UCSD-AML1 (cell line): ENCODE data around the gene PI3.
"Not testable (repeated sequence)": the region's sequence is repeated elsewhere in the genome, so short reads cannot be mapped to it uniquely, and the experiment has no call there.

Experiments used
- DNase-seq: peaks from one replicate; lab custom pipeline; 2025; ENCODE audit not compliant: unreplicated experiment; lab: John Stamatoyannopoulos, UW

The PI3 gene

GRCh38 chr20:45174434-45175364 lies at the start of gene PI3:
Gene PI3, plus strand, starts transcription at chr20:45174902. Its CDS starts 21 bp downstream, at chr20:45174923.
- no peak for DNase-seq

- DNase-seq: no peak
These were observed 46.6 kb upstream of the PI3 start for GRCh38 chr20:45128099-45128498.

GRCh38 chr20:45136911-45137310 lies 37.8 kb upstream of the PI3 start:
- no peak for DNase-seq

GRCh38 chr20:45138561-45139300 lies 36.0 kb upstream of the PI3 start:
- peak; percentile 61 for DNase-seq

- DNase-seq: not testable (repeated sequence)
These were observed 34.8 kb upstream of the PI3 start for GRCh38 chr20:45139733-45140375.

- no peak for DNase-seq
These were observed 33.9 kb upstream of the PI3 start for GRCh38 chr20:45140836-45141235.

GRCh38 chr20:45149062-45149461 lies 25.6 kb upstream of the PI3 start:
- DNase-seq: no peak

- no peak for DNase-seq
These were observed 22.3 kb upstream of the PI3 start for GRCh38 chr20:45152405-45152804.

GRCh38 chr20:45153147-45153546 lies 21.6 kb upstream of the PI3 start:
- DNase-seq: no peak

- no peak for DNase-seq
These were observed 20.9 kb upstream of the PI3 start for GRCh38 chr20:45153752-45154151.

GRCh38 chr20:45154183-45154582 lies 20.5 kb upstream of the PI3 start:
- no peak for DNase-seq

GRCh38 chr20:45154794-45155193 lies 19.9 kb upstream of the PI3 start:
- not testable (repeated sequence) for DNase-seq

GRCh38 chr20:45156713-45157112 lies 18.0 kb upstream of the PI3 start:
- no peak for DNase-seq

GRCh38 chr20:45157962-45158361 lies 16.7 kb upstream of the PI3 start:
- DNase-seq: no peak

GRCh38 chr20:45163083-45163803 lies 11.5 kb upstream of the PI3 start:
- DNase-seq: no peak

- no peak for DNase-seq
These were observed 9.8 kb upstream of the PI3 start for GRCh38 chr20:45164906-45165305.

- DNase-seq: no peak
These were observed 1.2 kb upstream of the PI3 start for GRCh38 chr20:45173522-45173921.

- DNase-seq: no peak
These were observed 2.0 kb downstream of the PI3 start for GRCh38 chr20:45176526-45177267.

- DNase-seq: no peak
These were observed 4.5 kb downstream of the PI3 start for GRCh38 chr20:45179166-45179565.

GRCh38 chr20:45181639-45182038 lies 6.9 kb downstream of the PI3 start:
- DNase-seq: no peak
